ENCODE measurements around the gene TRIM17.

- no peak for TF ChIP-seq CTCF (IDR thresholded peaks at IDR 0.05)
- no peak for TF ChIP-seq POLR2A (IDR thresholded peaks at IDR 0.05; ENCODE audit: low read depth)
These were observed 8.3 kb upstream of the TRIM17 start for GRCh38 chr1:228424685-228425660.
